ENCODE data around the gene KNDC1.
"Not testable (repeated sequence)": the region's sequence is repeated elsewhere in the genome, so short reads cannot be mapped to it uniquely, and the experiment has no call there.

Gene KNDC1

DNA sequence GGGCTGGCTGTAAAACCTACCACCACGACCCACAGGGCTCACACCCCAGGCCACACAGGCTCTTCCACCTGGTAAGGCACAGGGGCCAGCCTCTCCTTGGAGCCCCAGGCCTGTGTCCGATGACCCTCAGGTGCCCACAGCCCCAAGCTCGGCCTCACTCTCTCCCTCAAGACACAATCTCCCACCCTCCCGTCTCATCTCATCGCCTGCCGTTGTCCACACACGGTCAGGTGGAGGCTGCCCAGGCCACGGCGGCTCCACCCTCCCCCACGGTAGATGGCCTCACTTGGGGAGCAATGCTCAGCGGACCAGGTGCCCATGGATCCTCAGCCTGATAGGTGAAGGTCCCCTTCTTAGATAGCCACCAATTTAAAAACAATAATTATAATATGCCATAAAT, 61.3 kb downstream of the KNDC1 start:
- DNase-seq (ENCODE audit: low read depth in 2 of 2), result no peak

DNA sequence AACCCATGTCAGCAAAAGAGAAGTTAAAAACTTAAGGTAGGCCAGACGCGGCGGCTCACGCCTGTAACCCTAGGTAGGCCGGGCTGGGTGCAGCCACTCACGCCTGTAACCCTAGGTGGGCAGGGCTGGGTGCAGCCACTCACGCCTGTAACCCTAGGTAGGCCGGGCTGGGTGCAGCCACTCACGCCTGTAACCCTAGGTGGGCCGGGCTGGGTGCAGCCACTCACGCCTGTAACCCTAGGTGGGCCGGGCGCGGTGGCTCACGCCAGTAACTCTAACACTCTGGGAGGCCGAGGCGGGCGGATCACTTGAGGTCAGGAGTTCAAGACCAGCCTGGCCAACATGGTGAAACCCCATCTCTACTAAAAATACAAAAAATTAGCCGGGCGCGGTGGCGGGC, 61.7 kb downstream of the KNDC1 start:
- DNase-seq (ENCODE audit: low read depth in 2 of 2), result not testable (repeated sequence)

DNA sequence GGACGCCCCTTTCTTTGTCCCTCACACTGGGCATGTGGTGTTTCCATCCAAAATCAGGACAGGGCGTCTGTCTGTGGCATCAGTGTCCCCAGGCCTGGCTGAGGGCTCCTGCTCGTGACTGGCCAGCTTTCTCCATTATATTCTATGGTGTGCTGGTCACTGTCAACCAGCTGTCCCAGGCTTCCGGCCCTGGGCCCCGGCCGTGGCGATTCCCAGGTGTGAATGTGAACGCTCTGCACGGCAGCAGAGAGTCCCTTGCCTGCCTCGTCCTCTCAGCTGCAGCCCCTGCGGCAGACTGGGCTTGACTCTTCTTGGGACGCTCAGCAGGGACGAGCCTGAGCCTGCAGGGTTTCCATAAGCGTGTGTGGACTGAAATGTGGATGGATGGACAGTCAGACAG, 64.1 kb downstream of the KNDC1 start:
- DNase-seq (ENCODE audit: low read depth in 2 of 2), result no peak

DNA sequence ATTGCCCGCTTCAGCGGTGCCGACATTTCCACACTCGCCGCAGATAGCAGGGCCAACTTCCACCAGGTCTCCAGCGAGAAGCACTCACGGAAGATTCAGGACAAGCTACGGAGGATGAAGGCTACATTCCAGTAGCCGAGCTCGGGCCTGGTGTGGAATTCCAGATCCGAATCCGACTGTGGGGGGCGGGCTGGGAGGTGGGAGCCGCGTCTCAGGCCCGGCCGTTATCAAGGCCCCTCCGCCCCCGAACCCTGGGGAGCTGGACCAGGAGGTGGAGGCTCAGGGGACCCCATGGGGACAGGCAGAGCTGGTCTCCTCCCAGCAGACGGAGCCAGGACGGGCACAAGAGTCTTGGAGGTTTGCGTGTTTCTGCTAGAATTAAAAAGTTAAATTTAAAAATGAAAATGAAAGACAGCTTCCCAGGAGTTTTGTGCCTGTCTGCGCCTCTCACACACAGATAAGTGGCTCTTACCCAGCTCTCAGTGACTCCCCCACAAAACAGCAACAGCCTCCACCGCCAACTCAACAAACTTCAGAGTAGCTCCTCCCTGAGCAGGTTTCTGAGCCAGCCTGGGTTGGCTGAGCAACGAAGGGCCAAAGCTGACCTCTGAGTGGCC, 64.8 kb downstream of the KNDC1 start:
- no peak for DNase-seq (ENCODE audit: low read depth in 2 of 2)

DNA sequence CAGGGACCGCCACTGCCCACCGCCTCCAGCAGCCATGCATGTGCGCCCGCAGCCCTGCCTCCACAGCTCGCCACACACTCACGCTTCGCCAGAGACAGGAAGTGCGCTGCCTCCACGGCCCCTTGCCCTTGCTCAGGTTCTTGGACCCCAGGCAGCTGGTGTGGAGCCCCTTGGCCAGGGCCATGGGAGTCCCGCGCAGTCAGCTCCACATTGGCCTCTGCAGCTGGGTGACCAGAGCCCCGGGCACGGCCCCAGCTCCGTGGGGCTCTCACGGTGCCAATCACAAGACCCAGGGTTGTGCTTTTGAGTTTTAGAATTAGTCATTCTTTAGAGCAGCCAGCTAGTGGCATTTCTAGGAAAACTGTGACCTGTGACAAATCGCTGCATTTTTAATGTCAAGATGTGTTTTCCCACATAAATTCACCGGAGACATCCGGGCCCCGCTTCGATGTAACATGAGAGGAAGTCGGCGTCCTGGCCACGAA, 65.7 kb downstream of the KNDC1 start:
- DNase-seq (ENCODE audit: low read depth in 2 of 2), result no peak

DNA sequence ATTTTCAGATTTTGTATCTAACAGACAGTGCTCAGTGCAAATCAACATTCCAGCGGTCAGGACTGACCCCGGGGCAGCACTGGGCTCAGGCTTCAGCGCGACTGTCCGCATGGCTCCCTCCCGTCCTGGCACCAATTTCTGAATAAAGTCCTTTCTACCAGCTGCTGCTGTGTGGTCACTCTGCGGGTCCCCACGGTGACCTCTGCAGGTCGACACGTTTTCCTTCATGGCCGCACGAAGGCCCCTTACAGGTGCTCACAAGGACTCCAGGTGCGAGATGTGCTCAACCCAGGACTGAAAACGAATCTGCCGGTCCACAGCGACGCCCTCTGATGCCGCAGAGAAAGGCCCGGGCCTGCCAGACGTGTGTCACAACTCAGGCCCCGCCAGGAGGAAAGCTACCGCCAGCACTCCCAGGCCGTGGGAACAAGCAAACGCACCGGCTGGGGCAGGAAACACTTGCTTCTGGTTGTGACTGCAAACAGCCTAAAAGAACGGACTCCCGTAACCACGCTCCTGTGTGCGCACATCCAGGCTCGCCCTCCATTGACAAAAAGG, 66.3 kb downstream of the KNDC1 start:
- no peak for DNase-seq (ENCODE audit: low read depth in 2 of 2)

DNA sequence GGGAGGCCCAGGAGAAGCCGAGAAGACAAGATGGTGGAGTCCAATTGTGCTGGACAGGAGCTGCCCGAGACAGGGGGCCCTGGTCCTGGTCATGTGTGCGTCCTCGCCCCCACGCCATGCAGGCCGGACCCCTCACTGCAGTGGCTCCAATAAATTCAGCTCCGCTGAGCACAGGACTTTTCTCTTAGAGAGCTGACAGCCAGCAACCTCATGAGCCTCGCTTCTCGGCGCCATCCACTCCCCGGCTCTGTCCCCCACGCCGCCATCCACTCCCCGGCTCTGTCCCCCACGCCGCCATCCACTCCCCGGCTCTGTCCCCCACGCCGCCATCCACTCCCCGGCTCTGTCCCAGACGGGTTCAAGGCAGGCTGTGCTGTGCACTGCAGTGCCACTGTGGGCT, 67.2 kb downstream of the KNDC1 start:
- DNase-seq (ENCODE audit: low read depth in 2 of 2), result no peak

DNA sequence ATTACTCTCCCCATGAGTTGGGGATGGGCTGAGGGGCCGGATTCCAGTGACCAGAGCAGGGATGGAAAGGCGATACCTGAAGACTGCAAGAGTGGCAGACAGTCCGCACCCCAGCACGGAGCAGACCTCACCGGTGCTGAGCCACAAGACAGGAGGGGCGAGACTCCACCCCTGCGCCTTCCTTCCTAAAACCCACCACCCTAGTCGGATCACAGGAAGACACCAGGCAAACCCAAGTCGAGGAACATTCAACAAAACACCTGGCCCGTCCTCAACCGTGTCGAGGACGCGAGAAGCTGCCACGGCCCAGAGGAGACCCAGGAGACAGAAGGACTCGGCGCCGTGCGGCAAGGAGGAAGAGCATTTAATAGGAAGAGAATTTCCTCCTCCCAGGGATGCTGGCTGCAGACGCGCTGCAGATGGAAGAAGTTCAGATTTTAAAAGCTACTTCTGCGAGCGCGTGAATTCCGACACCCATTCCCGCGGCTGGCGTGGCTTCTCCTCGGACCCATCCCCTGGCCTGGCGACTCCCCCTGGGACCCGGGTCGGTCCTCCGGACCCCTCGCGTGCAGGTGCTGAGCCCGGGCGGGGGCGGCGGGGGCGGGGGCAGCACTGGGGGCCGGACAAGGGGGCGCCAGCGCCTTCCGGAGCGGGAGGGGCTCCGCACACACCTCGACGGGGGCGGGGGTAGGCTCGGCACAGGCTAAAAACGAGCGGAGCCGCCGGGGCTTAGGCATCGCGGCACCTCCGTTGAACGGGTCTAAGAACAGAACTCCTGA, 69.4 kb downstream of the KNDC1 start:
- no peak for DNase-seq (ENCODE audit: low read depth in 2 of 2)

DNA sequence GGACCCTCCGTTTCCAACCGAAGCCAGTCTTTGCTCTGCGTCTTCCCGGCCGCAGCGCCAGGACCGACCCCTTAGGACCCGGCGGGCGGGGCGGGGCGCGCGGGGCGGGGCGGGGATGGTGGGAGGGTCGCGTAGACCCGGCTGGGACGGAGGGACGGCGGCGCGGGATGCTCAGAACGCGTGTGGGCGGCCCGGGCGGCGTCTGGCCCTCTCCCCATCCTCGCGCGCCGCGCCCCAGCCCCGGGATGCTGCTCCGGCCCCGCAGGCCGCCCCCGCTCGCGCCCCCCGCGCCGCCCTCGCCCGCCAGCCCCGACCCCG, 70.0 kb downstream of the KNDC1 start, which contains the start of gene UTF1:
Gene UTF1 (plus strand): TSS at position 174 of the 318 bp plus-strand sequence. CDS start 72 bp downstream, at position 246.
- no peak for DNase-seq (ENCODE audit: low read depth in 2 of 2)

DNA sequence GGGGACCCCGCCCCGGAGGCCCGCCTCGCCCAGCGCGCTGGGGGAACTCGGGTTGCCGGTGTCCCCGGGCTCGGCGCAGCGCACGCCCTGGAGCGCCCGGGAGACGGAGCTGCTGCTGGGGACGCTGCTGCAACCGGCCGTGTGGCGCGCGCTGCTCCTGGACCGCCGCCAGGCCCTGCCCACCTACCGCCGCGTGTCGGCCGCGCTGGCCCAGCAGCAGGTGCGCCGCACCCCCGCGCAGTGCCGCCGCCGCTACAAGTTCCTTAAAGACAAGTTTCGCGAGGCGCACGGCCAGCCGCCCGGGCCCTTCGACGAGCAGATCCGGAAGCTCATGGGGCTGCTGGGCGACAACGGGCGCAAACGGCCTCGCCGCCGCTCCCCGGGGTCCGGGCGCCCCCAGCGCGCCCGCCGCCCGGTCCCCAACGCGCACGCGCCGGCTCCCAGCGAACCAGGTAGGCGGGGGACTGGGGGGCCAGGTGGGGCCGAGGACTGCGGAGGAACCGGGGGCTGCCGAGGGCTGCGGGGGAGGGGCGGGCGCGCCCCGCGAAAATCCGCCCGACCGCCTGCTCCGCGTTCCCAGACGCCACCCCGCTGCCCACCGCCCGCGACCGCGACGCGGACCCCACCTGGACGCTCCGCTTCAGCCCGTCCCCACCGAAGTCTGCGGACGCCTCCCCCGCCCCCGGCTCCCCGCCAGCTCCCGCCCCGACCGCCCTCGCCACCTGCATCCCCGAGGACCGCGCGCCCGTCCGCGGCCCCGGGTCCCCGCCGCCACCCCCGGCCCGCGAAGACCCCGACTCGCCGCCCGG, 70.6 kb downstream of the KNDC1 start:
- DNase-seq (ENCODE audit: low read depth in 2 of 2), result no peak

DNA sequence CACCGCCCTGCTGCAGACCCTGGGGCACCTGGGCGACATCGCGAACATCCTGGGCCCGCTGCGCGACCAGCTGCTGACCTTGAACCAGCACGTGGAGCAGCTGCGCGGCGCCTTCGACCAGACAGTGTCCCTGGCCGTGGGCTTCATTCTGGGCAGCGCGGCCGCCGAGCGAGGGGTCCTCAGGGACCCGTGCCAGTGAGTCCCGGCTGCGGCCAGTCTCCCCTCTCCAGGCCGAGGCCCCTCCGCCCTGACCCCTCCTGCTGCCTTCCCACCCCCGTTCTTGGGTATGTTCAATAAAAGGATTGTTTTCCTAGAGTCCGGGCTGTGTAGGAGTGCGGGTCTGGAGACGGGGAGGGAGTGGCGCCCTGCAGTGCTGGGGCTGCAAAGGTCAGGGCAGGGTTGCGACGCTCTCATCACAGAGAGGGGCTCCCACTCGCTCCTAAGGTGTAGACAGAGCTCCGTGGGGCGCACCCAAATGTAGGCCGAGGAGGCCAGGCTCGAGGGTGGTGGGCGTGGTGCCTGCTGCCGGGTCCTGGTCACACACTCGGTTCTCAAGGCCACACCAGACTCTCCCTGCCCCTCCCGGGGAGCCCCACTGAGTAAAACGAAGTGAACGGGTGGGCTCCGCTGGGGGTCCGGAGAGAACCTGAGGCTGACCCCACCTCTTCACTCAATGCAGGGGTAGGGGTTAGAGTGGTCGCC, 71.4 kb downstream of the KNDC1 start:
- DNase-seq (ENCODE audit: low read depth in 2 of 2), result no peak

DNA sequence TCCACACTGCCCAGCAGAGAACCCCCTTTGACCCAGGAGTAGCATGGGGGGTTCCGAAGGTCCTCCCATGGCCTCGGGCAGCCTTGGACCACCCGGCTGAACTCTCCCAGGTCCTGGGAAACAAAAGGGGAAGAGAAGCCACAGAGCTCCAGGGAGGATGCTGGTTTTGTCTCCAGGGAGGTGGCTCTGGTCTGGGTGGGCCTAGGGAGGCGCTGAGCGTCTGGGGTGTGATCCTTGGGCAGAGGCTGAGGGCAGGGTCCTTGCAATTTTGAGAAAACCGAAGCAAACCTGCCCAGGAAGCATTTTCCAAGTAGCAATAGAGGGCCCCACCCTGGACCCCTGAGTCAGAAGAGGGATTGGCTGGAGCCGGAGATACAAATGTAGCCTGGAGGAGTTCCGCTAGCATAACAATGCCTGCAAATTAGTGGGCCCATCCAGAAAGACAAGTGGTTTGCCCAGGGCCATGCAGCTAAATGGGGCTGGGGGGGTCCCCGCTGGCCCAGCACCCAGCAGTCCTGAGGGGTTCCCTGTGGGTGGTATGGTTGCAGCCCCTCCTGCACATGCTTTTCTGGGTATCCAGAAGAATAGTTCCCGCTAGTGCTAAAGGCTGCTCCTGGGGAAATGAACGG, 72.0 kb downstream of the KNDC1 start:
- no peak for DNase-seq (ENCODE audit: low read depth in 2 of 2)

DNA sequence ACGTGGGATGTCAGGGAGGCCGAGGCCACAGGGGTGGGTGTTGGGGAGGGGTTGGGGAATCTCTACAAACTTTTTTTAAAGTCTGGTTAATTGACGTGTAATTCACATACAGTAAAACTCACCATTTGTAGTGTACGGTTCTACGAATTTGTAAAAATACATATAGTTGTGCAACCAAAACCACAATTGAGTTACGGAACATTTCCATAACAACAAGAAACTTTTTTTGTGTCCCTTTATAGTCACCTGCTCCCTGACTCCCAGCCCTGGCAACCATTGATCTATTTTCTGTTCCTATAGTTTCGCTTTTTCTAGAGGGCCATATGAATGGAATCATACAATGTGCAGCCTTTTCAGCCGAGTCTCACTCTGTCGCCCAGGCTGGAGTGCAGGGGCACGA, 74.8 kb downstream of the KNDC1 start:
- not testable (repeated sequence) for DNase-seq (ENCODE audit: low read depth in 2 of 2)

DNA sequence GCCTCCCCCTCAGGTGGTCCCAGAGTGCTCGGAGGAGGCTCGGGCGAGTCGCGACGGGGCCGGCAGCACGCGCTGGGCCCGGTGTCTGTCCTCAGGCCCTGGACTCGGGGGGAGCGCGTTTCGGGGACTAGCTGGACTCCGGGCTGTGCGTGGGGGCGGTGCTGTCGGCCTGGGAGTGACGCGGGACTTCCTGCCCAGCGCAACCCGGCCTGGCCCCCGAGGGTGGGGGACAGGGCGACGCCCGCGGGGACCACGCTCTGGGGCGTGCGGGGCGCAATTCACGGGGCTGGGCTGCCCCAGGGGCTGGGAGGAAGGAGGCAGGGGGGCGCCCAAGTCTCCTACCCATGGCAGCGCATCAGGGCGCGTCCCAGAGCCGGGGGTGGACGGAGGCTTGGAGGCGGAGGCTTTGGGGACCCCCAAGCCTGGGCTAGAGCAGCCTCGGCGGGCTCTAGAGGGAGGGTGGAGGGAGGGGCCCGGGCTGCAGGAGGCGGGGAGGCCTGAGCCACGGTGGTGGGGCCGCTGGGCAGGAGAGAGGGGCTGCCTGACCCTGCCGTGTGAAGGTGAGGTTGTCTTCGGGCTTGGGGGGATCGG, 75.3 kb downstream of the KNDC1 start:
- no peak for DNase-seq (ENCODE audit: low read depth in 2 of 2)

DNA sequence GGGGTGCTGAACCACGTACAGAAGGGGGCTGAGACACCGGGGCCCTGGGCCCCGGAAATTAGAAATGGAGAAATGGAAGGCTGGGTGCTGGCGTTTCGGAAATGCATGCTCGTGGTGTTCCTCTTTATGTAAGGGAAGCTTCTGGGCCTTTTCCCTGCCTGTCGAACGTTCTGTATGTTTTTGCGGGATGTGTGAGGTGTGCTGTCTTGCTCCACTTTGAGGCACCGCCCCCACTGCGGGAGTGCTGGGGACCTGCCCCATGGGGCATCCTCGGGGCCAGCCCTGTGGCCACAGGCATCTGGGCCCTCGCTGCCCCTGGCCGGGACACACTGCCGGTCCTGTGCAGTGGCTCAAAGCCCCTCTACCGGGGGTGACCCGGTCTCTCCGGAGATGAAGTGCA, 75.9 kb downstream of the KNDC1 start:
- no peak for DNase-seq (ENCODE audit: low read depth in 2 of 2)

DNA sequence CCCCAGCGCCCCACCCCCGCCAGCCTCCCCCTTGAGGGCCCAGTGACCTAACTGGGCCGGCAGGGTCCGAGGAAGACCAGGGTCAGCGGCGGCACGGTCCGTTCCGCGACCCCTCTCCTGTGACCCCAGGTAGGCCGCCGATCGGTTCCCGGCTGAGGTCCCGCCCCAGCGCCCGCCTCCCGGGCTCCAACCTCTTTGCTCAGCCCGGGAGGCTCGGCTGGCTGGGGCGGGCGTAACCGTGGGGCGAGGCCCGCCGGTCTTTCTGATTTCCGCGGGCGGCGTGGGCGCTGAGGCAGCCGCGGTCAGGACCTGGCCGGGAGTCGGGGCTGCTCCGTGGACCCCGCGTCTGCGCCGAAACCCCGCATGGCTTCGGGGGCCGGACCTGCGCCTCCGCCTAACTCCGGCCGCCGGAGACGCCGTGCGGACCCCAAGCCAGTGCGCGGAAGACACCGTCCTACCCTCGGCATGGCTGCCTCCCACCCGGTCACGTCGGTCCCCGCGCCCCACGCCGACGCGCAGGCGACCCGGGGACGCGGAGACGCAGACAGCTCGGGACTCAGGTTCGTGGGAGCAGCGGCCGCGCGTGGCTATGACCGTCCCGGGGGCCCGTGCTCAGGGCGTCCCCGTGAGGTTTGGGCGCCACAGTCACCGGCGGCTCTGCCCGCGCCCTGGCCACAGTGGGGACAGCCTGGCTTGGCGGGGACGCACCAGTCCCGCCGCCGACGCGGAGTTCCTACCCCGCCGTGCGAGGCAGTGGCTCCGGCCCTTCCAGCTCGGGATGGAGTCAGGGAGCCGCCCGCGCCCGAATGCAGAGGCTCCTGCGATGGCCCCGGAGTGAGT, 76.6 kb downstream of the KNDC1 start:
- no peak for DNase-seq (ENCODE audit: low read depth in 2 of 2)

DNA sequence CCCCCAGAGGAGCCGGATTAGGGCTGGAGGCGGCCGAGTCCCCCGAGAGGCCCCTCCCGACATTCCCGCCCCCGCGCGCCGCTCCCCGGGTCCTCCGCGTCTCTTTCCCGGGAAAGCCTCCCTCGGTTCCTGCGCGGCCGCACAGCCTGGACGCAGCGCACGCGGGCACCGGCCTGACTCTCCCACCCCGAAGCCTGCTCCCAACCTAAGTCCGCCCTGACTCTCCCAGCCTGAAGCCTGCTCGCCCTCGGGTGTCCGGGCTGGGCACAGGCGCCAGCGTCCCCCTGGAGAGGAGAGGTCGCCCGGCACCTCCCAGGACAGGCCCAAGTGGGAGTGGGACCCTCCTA, 77.2 kb downstream of the KNDC1 start:
- no peak for DNase-seq (ENCODE audit: low read depth in 2 of 2)

DNA sequence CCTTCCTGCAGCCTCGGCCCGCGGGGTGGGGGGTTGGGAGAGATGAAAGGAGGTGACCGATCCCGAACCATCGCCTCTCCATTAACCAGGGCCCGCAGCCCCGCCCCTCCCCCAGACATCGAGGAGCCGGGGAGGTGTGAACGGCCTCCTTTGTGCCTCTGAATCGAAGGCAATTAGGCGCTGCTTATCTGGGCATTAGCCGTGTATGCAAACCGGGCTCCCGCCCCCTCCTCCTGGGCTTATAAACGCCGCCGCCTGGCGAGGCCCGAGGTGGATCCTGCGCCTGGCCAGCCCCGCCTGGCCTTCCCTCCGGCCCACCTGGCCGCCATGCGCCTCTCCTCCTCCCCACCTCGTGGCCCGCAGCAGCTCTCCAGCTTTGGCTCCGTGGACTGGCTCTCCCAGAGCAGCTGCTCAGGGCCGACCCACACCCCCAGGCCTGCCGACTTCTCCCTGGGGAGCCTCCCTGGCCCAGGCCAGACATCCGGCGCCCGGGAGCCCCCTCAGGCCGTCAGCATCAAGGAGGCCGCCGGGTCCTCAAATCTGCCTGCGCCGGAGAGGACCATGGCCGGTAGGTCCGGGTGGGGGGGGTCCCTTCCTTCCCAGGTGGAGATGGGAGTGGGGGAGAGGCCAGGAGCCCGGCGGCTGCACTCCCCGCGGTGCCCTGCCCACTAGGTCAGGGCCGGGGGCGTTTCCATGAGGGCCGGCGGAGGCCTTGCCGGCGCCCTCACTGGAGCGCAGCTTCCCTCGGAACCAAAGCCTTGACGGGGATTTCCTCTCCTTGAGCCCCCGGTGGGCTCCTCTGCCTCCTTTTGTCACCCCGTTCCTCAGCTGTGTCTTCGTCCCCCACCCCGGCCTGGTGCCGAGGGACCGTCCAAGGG, 77.8 kb downstream of the KNDC1 start, which contains the start of gene VENTX:
Gene VENTX (plus strand): TSS at position 268 of the 878 bp plus-strand sequence. CDS start 60 bp downstream, at position 328.
- no peak for DNase-seq (ENCODE audit: low read depth in 2 of 2)

DNA sequence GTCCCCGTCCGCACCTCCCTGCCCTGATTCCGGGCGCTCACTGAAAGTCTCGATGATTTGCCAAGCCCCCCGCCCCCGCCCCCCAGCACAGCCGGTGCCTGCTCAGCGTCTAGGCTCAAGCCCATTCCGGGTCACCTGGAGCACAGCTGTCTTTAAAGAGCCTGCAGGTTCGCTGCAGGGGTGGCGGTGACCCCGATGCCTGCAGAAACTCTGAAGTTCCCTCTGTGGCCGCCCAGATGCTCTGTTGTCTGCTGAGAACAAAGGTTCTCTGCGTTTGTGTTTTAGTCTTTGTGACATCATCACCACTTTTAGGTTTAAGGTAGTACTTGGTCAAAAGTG, 78.4 kb downstream of the KNDC1 start:
- DNase-seq (ENCODE audit: low read depth in 2 of 2), result no peak
